Activated CD8-positive, alpha-beta T cell treated with anti-CD3 and anti-CD28 coated beads for 36 hours (primary cell): ENCODE measurements around the gene ZMYND10. TPM values are rescaled to one million over a fixed set of nuclear protein-coding genes. Genes with fewer than 3 reads are reported as not detected.

Source experiments
- ATAC-seq: fragments of 200-7000 bp; cut with Tn5 transposase; one replicate; pipeline ENCODE4 v1.10.0; 2021; ENCODE audit warnings: mild to moderate bottlenecking, moderate library complexity
- CTCF ChIA-PET: fragments of 350-600 bp; sonication (Branson Sonifier 250); formaldehyde crosslinking; loops from one replicate; lab custom pipeline; 2021; ENCODE audit warnings: antibody characterized with exemption; lab: Charles Lee
- POLR2A ChIA-PET: fragments of 350-600 bp; sonication (Branson Sonifier 250); formaldehyde crosslinking; loops from one replicate; lab custom pipeline; 2021; ENCODE audit warnings: antibody characterized with exemption; lab: Charles Lee
- DNase-seq: peaks from one replicate; pipeline ENCODE4 v3.0.0-alpha.2; 2020
- H3K27ac Mint-ChIP-seq: one replicate; pipeline ENCODE4 v1.8.0; 2021; ENCODE audit warnings: mild to moderate bottlenecking, mixed read lengths
- H3K27me3 Mint-ChIP-seq: one replicate; pipeline ENCODE4 v1.8.0; 2021; ENCODE audit warnings: mixed read lengths
- H3K36me3 Mint-ChIP-seq: one replicate; pipeline ENCODE4 v1.8.0; 2021; ENCODE audit warnings: low read depth, mixed read lengths
- H3K4me1 Mint-ChIP-seq: one replicate; pipeline ENCODE4 v1.8.0; 2021; ENCODE audit warnings: low read depth, mixed read lengths
- H3K4me3 Mint-ChIP-seq: one replicate; pipeline ENCODE4 v1.8.0; 2021; ENCODE audit warnings: mild to moderate bottlenecking, moderate library complexity, mixed read lengths
- H3K9me3 Mint-ChIP-seq: one replicate; pipeline ENCODE4 v1.8.0; 2021; ENCODE audit warnings: mixed read lengths
- intact Hi-C: fragments of 100-400 bp; cut with micrococcal nuclease; formaldehyde crosslinking; loops from one replicate; pipeline ENCODE4 v1.10.0; 2022
- total RNA-seq, 2 experiments: library from RNA; stranded (reverse); gene quantifications; one replicate each; pipeline ENCODE4 v1.2.3, GENCODE V29; 2021
- TF ChIP-seq, protein P1 (sequence below): fragments of 200-600 bp; IDR thresholded peaks from one replicate; pipeline ENCODE4 v1.8.0; 2022; ENCODE audit warnings: antibody characterized with exemption, mild to moderate bottlenecking

Gene ZMYND10
- total RNA-seq, 2 experiments from 2014 or later: 1.5 to 2.6 TPM

DNA sequence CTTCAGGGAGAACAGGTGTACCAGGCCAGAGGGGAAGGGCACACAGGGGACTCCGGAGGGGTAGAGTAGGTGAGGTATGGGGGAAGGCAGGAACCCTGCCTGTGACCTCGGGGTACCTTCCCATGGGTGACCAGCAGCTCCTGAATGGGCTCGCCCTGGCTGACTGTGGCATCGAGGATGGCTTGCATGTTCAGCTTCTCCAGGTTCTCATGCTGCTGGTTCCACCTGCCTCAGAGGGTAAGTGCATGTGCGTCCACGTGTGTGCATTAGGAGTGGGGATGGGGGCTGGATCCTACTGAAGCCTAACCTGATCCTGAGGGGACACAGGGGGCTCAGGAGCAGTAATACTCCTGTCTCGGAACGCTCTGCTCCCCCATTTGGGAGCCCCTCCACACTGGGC, 524 bp downstream of the ZMYND10 start:
- no peak overlapping the region for H3K27ac Mint-ChIP-seq
- peaks cover 16% of the 10 kb centered on the region for H3K36me3 Mint-ChIP-seq
- intact Hi-C loops: no loop called here
- TF ChIP-seq, protein P1, sequence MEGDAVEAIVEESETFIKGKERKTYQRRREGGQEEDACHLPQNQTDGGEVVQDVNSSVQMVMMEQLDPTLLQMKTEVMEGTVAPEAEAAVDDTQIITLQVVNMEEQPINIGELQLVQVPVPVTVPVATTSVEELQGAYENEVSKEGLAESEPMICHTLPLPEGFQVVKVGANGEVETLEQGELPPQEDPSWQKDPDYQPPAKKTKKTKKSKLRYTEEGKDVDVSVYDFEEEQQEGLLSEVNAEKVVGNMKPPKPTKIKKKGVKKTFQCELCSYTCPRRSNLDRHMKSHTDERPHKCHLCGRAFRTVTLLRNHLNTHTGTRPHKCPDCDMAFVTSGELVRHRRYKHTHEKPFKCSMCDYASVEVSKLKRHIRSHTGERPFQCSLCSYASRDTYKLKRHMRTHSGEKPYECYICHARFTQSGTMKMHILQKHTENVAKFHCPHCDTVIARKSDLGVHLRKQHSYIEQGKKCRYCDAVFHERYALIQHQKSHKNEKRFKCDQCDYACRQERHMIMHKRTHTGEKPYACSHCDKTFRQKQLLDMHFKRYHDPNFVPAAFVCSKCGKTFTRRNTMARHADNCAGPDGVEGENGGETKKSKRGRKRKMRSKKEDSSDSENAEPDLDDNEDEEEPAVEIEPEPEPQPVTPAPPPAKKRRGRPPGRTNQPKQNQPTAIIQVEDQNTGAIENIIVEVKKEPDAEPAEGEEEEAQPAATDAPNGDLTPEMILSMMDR: no peak
- H3K9me3 Mint-ChIP-seq: no peaks in the 10 kb centered on the region
- H3K4me1 Mint-ChIP-seq: peaks cover 46% of the 10 kb centered on the region
- no peaks in the 10 kb centered on the region for H3K27me3 Mint-ChIP-seq
- no peak for DNase-seq
- H3K4me3 Mint-ChIP-seq: no peak overlapping the region
- POLR2A ChIA-PET: interaction anchor here (0.7 to 2.8 kb wide), 10 partner anchors 8 to 1045 kb away, joined by 3 to 10 read pairs (median 4); partner anchors contain the start of genes HYAL3, NAA80 and TUSC2
- ATAC-seq: no peak
- CTCF ChIA-PET: interaction anchor here (1.0 to 3.2 kb wide), 3 partner anchors 7 to 21 kb away, joined by 3 to 18 read pairs (median 5); no protein-coding TSS in a partner anchor

DNA sequence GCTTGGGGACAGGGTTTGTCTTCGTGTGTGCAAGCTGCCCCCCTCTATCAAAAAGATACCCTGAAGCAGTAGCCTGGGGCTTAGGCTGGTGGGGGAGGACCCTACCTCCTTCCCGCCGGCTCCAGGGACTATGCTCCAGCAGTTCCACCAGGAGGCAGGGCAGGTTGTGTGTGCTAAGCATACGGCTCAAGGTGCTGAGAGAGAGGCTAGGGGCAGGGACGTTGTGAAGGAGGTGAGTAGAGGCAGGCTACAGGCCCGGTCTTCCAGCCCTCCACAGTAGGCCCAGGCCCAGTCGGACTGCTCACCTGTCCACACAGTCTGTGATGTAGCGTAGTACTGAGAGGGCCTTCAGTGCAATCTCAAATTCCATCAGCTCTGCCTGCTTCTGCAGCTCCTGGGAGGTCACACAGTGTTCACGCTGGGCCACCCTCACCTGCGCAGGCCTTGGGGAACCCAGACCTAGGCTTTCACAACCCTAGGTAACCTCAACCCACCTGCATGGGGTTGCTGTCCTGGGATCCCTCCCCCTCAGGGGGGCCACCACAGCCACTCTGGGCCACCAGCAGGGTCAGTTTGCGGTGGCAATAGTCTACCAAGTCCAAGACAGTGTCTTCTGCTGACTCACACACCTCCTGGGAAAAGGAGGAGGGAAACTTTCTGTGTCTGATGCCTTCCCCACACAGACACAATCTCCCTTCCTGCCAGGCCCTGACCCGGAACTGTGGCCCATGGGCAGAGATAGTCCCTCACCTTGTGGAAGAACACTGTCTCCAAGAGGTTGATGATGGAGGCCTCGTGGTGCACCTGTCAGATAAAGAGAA, 2.5 kb downstream of the ZMYND10 start:
- POLR2A ChIA-PET: interaction anchor here (0.9 to 12.3 kb wide), 5 partner anchors 9 to 227 kb away, joined by 3 to 137 read pairs (median 10); partner anchors contain the start of genes C3orf18, CYB561D2, HEMK1 and HYAL3
- TF ChIP-seq, protein P1: no peak
- ATAC-seq (no peak), DNase-seq (no peak)
- intact Hi-C loops: no loop called here
- Mint-ChIP-seq H3K4me1 (peaks cover 36% of the 10 kb centered on the region), H3K9me3 (no peaks in the 10 kb centered on the region), H3K4me3 (no peak overlapping the region), H3K36me3 (peaks cover 28% of the 10 kb centered on the region), H3K27ac (peak overlapping the region; percentile 42), H3K27me3 (no peaks in the 10 kb centered on the region)
- CTCF ChIA-PET: interaction anchor here (1.2 to 1.5 kb wide), 2 partner anchors 14 to 230 kb away, joined by 3 read pairs; no protein-coding TSS in a partner anchor

DNA sequence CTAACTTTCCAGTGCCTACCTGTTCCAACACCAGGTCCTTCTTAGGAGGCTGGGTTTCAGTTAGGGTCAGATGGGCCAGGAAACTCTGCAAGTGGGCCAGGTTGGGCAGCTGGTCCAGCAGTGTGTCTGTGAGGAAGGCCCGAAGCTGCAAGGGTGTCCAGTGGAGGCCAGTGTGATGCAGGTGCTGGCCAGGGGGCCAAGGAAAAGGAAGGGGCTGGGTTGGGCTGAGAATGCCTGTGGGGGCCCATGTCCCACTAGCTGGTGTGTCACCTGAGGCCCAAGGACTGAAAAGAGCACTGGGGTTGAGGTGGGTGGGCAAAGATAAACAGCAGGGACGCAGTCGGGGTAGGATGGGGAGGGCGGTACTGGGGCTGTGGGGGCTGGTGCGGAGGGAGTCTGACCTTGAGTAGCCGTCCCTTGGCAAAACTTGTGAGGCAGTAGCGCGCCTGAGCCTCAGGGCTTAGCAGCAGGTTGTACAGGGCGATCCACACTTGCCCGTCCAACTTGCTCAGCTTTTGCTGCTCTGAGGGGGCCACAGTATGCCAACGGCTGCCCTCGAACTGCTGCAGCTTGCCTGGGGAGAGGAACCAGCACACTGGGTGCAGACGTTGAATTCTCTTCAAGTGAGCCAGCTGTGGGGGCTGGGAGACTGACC, 3.4 kb downstream of the ZMYND10 start:
- intact Hi-C loops: no loop called here
- H3K9me3 Mint-ChIP-seq: no peaks in the 10 kb centered on the region
- DNase-seq: no peak
- H3K27me3 Mint-ChIP-seq: no peaks in the 10 kb centered on the region
- TF ChIP-seq, protein P1: no peak
- H3K27ac Mint-ChIP-seq: peak overlapping the region; percentile 30
- CTCF ChIA-PET: interaction anchor here (1.5 kb wide), 1 partner anchor 231 kb away, joined by 3 read pairs; no protein-coding TSS in a partner anchor
- POLR2A ChIA-PET: interaction anchor here (0.9 to 12.3 kb wide), 4 partner anchors 10 to 228 kb away, joined by 3 to 137 read pairs (median 32); partner anchors contain the start of genes C3orf18, CYB561D2, HEMK1 and NPRL2
- peak overlapping the region; percentile 88 for H3K4me3 Mint-ChIP-seq
- ATAC-seq: no peak
- peaks cover 27% of the 10 kb centered on the region for H3K4me1 Mint-ChIP-seq
- H3K36me3 Mint-ChIP-seq: peaks cover 27% of the 10 kb centered on the region

- H3K4me1 Mint-ChIP-seq: peaks cover 24% of the 10 kb centered on the region
- peak; percentile 41 for DNase-seq
- CTCF ChIA-PET: interaction anchor here (0.9 to 1.5 kb wide), 5 partner anchors 9 to 231 kb away, joined by 3 to 7 read pairs (median 3); partner anchors contain the start of genes CYB561D2, HYAL3, NAA80 and NPRL2
- POLR2A ChIA-PET: interaction anchor here (0.9 to 12.3 kb wide), 9 partner anchors 10 to 269 kb away, joined by 3 to 137 read pairs (median 11); partner anchors contain the start of genes C3orf18, CISH, CYB561D2 and HEMK1
- H3K4me3 Mint-ChIP-seq: peak overlapping the region; percentile 88
- H3K36me3 Mint-ChIP-seq: peaks cover 30% of the 10 kb centered on the region
- peak overlapping the region; percentile 87 for H3K27ac Mint-ChIP-seq
- no peaks in the 10 kb centered on the region for H3K27me3 Mint-ChIP-seq
- TF ChIP-seq, protein P1: no peak
- no peak for ATAC-seq
- no peaks in the 10 kb centered on the region for H3K9me3 Mint-ChIP-seq
- intact Hi-C loops: no loop called here
These were observed 4.0 kb downstream of the ZMYND10 start for GRCh38 chr3:50341537-50341936.
